GM12872 (cell line): Measurements from ENCODE around the gene CPNE5.

Source experiments
- CTCF ChIP-seq: IDR thresholded peaks from 3 replicates; pipeline ENCODE4 v1.5.1; 2011; ENCODE audit warnings: low read depth, mild to moderate bottlenecking, low read length, moderate library complexity; ENCODE audit not compliant: insufficient read depth

CPNE5 gene

DNA sequence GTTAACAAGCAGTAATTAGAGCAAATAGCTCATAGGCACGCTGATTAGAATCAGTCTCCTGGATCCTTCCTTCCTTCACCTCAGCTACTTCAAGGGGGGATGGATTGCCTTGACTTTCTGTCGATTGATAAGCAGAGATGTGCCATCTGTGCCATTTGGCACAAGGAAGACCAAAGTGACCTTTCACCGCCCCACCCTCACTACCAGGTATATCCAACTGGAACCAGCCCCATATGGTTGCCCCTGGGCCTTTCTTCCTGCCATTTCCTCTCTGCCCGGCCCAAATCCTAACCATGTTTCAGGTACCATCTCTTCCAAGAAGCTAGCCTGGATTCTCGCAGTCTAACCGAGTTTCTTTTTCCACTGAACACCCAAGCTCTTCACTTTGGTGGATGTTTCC, 8.7 kb upstream of the CPNE5 start:
- TF ChIP-seq CTCF, result no peak

GRCh38 chr6:36847152-36847551, 7.9 kb upstream of the CPNE5 start:
- no peak for TF ChIP-seq CTCF

DNA sequence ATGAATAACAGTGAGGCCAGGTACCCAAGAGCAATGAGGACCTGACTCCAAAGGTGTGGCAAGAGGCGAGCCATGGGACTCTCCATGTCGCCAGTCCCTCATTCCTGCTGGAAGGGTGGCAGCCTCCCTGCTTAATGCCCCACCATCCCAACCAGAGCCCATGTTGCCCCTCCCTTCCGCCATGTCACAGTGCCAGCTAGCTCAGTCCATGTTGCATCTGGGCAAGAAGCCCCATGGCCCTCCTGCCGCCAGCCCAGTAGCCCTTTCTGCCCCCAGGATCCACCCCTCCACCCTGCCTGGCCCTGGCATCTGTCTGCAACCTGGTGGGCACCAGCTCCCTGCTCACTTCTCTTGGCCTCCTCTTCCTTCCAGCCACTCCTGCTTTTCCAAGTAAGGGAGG, 6.0 kb upstream of the CPNE5 start:
- TF ChIP-seq CTCF, result no peak

DNA sequence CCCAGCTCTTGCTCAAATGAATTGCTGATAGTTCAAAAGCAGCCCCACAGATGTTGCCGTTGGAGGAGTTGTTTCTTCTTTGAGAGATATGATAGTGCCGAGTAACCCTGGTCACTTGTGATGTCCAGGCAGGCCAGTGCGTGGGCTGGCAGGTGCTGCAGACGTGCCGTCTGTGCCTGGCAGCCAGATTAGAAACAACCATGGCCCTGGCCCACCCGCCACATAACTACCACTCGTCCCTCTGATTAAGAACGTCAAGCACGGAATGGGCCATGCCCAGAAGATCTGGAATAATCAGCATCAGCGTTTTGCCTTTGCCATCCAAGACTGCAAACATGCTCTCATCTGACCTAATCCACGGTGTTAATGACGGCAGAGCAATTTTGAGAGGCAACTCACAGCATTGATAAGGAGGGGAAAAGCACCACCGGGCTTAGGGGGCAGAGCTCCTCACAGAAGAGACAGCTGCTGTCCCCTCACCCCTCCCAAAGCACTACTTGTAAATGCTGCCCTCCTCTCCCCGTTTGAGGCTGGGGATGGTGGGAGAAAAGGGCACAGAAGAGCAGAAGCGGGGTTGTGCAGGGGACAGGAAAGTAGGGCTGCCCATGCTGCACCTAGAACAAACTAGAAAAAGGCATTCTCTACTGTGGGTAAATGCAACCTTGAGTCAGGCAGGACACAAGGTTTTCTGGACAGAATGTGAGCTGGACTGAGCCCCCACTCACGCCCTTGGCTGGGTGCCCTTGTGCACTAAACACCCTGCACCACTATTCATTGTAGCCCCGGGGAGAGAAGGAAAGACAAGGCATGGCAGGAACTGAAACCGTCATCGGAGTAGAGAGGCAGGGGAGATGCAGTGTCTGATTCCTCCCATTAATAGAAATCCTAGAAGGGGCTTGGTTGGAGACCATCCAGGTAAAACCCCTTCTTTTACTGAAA, 5.3 kb upstream of the CPNE5 start:
- no peak for TF ChIP-seq CTCF

DNA sequence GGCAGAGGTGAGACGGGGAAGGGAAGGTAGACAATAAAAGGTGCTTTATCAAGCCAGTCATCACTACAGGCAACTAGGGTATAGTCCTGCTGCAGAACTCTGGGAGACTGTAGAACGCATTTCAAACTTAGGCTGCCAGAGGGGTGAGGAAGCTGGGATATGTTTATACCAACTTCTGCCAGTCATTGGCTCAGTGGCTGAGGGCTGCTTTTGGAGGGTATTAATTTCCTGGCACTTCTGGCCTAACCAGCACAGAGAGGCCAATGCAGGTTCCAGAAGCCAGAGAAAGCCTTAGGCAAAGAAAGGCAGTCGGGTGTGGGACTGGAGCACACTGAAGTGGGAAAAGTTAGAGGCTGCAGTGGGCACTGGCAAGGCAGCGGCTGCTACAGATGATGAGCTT, 3.9 kb upstream of the CPNE5 start:
- no peak for TF ChIP-seq CTCF

DNA sequence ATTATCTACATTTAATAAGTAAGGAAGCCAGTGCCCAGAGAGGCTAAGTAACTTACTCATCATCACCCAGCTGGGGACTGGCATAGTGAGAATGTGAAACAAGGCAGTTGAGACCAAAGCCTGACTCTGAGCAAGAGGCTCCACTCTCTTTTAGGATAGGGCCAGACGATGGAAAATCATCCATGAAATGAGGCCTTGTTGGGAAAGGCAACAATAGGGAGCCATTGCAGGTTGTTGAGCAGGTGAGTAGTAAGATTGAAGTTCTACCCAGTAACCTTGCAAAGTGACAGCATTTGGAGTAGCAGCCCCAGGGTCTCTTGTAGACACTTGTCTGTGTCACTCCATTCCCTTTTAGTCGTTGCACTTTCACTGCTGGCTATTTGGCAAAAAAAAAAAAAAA, 2.5 kb upstream of the CPNE5 start:
- no peak for TF ChIP-seq CTCF

DNA sequence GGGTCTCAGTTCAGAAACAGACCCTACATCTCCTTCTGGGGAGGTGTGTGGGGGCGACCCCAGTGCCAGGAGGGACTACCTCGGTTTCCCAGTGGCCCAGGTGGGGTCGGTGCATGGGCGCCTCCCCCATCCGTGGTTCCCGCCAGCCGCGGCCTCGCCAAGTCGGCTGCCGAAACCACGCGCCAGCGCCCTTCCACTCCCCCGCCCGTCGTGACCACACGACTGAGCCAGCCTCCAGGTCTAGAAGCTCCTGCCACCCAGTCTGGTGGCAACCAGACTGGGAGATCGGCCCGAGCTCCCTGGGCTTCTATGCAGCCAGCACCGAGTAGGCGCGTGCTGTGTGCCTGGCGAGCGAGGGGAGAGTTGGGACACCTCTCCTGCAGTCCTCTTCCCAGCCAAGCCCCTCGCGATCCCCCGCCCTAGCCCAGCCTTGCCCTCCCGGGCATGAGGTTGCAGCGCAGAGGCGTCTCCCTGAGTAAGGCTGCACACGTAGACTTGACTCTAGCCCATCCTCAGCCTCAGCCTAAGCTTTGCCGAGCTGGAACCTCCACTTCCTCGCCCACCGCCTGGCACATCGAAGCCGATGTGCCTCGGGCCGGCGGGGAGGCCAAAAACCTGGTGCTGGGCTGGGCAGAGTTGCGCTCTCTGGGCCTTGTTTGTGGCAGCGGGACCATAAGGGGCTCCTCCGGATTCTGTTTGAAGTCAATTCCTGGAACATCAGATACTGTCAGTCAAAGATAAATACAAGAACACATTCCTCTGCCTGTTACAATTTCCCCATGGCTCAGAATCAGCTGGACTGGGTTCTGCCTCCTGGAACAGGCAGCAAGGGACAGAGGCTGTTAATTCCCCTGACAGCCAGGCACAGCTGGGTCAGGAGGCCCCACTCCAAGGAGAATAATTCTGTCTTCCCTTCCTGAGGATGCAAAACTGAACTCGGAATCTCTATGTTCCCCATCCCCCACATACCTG, 1.5 kb upstream of the CPNE5 start:
- TF ChIP-seq CTCF, result no peak
